HT1080 (cell line): Measurements from ENCODE around the gene CKS1B. TPM values are rescaled to one million over a fixed set of nuclear protein-coding genes. Genes with fewer than 3 reads are reported as not detected.

Experiments used
- small RNA-seq: library from RNA; depleted of rRNA; stranded (forward); fragments of <200 nt; gene quantifications from one replicate; pipeline ENCODE3, GENCODE V24; 2014
- total RNA-seq: library from RNA; depleted of rRNA; stranded (reverse); fragments of >200 nt; shearing (Covaris generic); gene quantifications from 2 replicates; pipeline ENCODE4 v1.2.3, GENCODE V29; 2014; rRNA removed

Gene CKS1B
- total RNA-seq, 1 experiment from 2014 or later = 222 TPM

Small RNA genes lying within 50 kb of the gene (small RNA-seq; reads per million reads assigned to genes)
- gene MIR4258 = not detected
- not detected for gene RF00017

Other genes with a start within 250 kb of the CKS1B start
- 0.20 and 0.34 TPM in 2 replicates for gene KCNN3, start 104.4 kb upstream of the CKS1B start, total RNA-seq
- 6.2 and 10.8 TPM in 2 replicates for gene PMVK, start 38.0 kb upstream of the CKS1B start, total RNA-seq
- gene PBXIP1, start 18.6 kb upstream of the CKS1B start, total RNA-seq = 12.0 and 13.9 TPM in 2 replicates
- 26.3 and 32.4 TPM in 2 replicates for gene PYGO2, start 12.9 kb upstream of the CKS1B start, total RNA-seq
- gene SHC1, start 3.9 kb upstream of the CKS1B start, total RNA-seq = 126 and 173 TPM in 2 replicates
- gene FLAD1, start 8.7 kb downstream of the CKS1B start, total RNA-seq = 49.5 and 50.0 TPM in 2 replicates
- gene LENEP, start 18.9 kb downstream of the CKS1B start, total RNA-seq = 0.64 TPM in 1 of 2 replicates, not detected in the other
- 18.9 and 22.2 TPM in 2 replicates for gene ZBTB7B, start 28.1 kb downstream of the CKS1B start, total RNA-seq
- gene DCST2, start 59.1 kb downstream of the CKS1B start, total RNA-seq = 0.03 TPM in 1 of 2 replicates, not detected in the other
- 0.17 TPM in 1 of 2 replicates, not detected in the other for gene DCST1, start 59.1 kb downstream of the CKS1B start, total RNA-seq
- 198 and 262 TPM in 2 replicates for gene ADAM15, start 76.6 kb downstream of the CKS1B start, total RNA-seq
- gene EFNA4, start 89.1 kb downstream of the CKS1B start, total RNA-seq = 8.4 and 11.0 TPM in 2 replicates
- gene EFNA3, start 104.2 kb downstream of the CKS1B start, total RNA-seq = 3.3 and 7.0 TPM in 2 replicates
- 1.4 and 3.6 TPM in 2 replicates for gene EFNA1, start 153.2 kb downstream of the CKS1B start, total RNA-seq
- gene SLC50A1, start 161.2 kb downstream of the CKS1B start, total RNA-seq = 36.9 and 42.2 TPM in 2 replicates
- 36.0 and 42.9 TPM in 2 replicates for gene DPM3, start 165.8 kb downstream of the CKS1B start, total RNA-seq
- 126 and 170 TPM in 2 replicates for gene KRTCAP2, start 198.6 kb downstream of the CKS1B start, total RNA-seq
- gene TRIM46, start 199.2 kb downstream of the CKS1B start, total RNA-seq = 3.1 and 4.1 TPM in 2 replicates
- gene THBS3, start 233.2 kb downstream of the CKS1B start, total RNA-seq = 2.7 and 3.1 TPM in 2 replicates
- 50.0 and 54.0 TPM in 2 replicates for gene MTX1, start 234.0 kb downstream of the CKS1B start, total RNA-seq